Activated T-cell treated with anti-CD3 and anti-CD28 coated beads, Interleukin-2, amount 50 U/mL, for 24 hours (primary cell): ENCODE measurements around the gene TNFAIP8L2.
A peak's percentile ranks its signal among the peaks of the same experiment; 100 is the strongest.

ENCODE experiments used
- DNase-seq: peaks from one replicate; pipeline ENCODE4 v3.0.0-alpha.2; 2020
- H3K27ac Mint-ChIP-seq: 2 replicates; pipeline ENCODE4 v1.8.0; 2020; ENCODE audit warnings: mild to moderate bottlenecking, mixed read lengths
- H3K27me3 Mint-ChIP-seq: 2 replicates; pipeline ENCODE4 v1.8.0; 2020; ENCODE audit warnings: mixed read lengths
- H3K36me3 Mint-ChIP-seq: 2 replicates; pipeline ENCODE4 v1.8.0; 2020; ENCODE audit warnings: low read depth, mixed read lengths
- H3K4me1 Mint-ChIP-seq: 2 replicates; pipeline ENCODE4 v1.8.0; 2020; ENCODE audit warnings: low read depth, mixed read lengths
- H3K4me3 Mint-ChIP-seq: 2 replicates; pipeline ENCODE4 v1.8.0; 2020; ENCODE audit warnings: mild to moderate bottlenecking, moderate library complexity, mixed read lengths
- H3K9me3 Mint-ChIP-seq: 2 replicates; pipeline ENCODE4 v1.8.0; 2020; ENCODE audit warnings: mixed read lengths

Gene TNFAIP8L2

GRCh38 chr1:151137789-151138188 lies 18.7 kb upstream of the TNFAIP8L2 start:
- no peaks in the 10 kb centered on the region for H3K36me3 Mint-ChIP-seq
- no peaks in the 10 kb centered on the region for H3K4me1 Mint-ChIP-seq
- DNase-seq, result no peak
- no peak overlapping the region for H3K27ac Mint-ChIP-seq
- H3K27me3 Mint-ChIP-seq, result no peaks in the 10 kb centered on the region
- no peaks in the 10 kb centered on the region for H3K9me3 Mint-ChIP-seq
- no peak overlapping the region for H3K4me3 Mint-ChIP-seq

GRCh38 chr1:151142411-151143056 lies 13.9 kb upstream of the TNFAIP8L2 start:
- Mint-ChIP-seq H3K27me3 (peaks cover 4% of the 10 kb centered on the region), H3K27ac (no peak overlapping the region), H3K36me3 (no peaks in the 10 kb centered on the region), H3K9me3 (no peaks in the 10 kb centered on the region), H3K4me1 (peaks cover 17% of the 10 kb centered on the region), H3K4me3 (no peak overlapping the region)
- DNase-seq, result peak; percentile 13

GRCh38 chr1:151143057-151143435 lies 13.4 kb upstream of the TNFAIP8L2 start:
- Mint-ChIP-seq H3K4me3 (no peak overlapping the region), H3K36me3 (no peaks in the 10 kb centered on the region), H3K9me3 (no peaks in the 10 kb centered on the region), H3K4me1 (peaks cover 19% of the 10 kb centered on the region), H3K27me3 (peaks cover 4% of the 10 kb centered on the region), H3K27ac (no peak overlapping the region)
- DNase-seq, result peak; percentile 22

GRCh38 chr1:151143986-151144385 lies 12.5 kb upstream of the TNFAIP8L2 start:
- peak; percentile 27 for DNase-seq
- no peak overlapping the region for H3K4me3 Mint-ChIP-seq
- H3K27ac Mint-ChIP-seq, result no peak overlapping the region
- H3K36me3 Mint-ChIP-seq, result no peaks in the 10 kb centered on the region
- H3K4me1 Mint-ChIP-seq, result peaks cover 19% of the 10 kb centered on the region
- peaks cover 4% of the 10 kb centered on the region for H3K27me3 Mint-ChIP-seq
- H3K9me3 Mint-ChIP-seq, result no peaks in the 10 kb centered on the region

GRCh38 chr1:151144474-151145303 lies 11.8 kb upstream of the TNFAIP8L2 start:
- no peak overlapping the region for H3K27ac Mint-ChIP-seq
- H3K9me3 Mint-ChIP-seq, result no peaks in the 10 kb centered on the region
- DNase-seq, result no peak
- no peak overlapping the region for H3K4me3 Mint-ChIP-seq
- peaks cover 19% of the 10 kb centered on the region for H3K4me1 Mint-ChIP-seq
- H3K27me3 Mint-ChIP-seq, result peaks cover 4% of the 10 kb centered on the region
- no peaks in the 10 kb centered on the region for H3K36me3 Mint-ChIP-seq

- H3K36me3 Mint-ChIP-seq, result no peaks in the 10 kb centered on the region
- DNase-seq, result peak; percentile 63
- H3K4me3 Mint-ChIP-seq, result peak overlapping the region; percentile 83
- H3K27me3 Mint-ChIP-seq, result peaks cover 4% of the 10 kb centered on the region
- H3K4me1 Mint-ChIP-seq, result peaks cover 19% of the 10 kb centered on the region
- no peaks in the 10 kb centered on the region for H3K9me3 Mint-ChIP-seq
- no peak overlapping the region for H3K27ac Mint-ChIP-seq
Observed at GRCh38 chr1:151145304-151146071, 11.0 kb upstream of the TNFAIP8L2 start.

- H3K9me3 Mint-ChIP-seq, result no peaks in the 10 kb centered on the region
- peaks cover 4% of the 10 kb centered on the region for H3K27me3 Mint-ChIP-seq
Observed at GRCh38 chr1:151146072-151146411, 10.4 kb upstream of the TNFAIP8L2 start.

GRCh38 chr1:151146412-151147131 lies 9.9 kb upstream of the TNFAIP8L2 start, which contains the start of gene SEMA6C:
Gene SEMA6C (minus strand): TSS chr1:151146631. CDS start chr1:151142621, 4,010 bp downstream.
- Mint-ChIP-seq H3K27me3 (peaks cover 4% of the 10 kb centered on the region), H3K9me3 (no peaks in the 10 kb centered on the region), H3K4me1 (peaks cover 19% of the 10 kb centered on the region), H3K27ac (peak within 1 kb of the TSS; percentile 81), H3K36me3 (no peaks in the 10 kb centered on the region), H3K4me3 (peak within 1 kb of the TSS; percentile 83)
- DNase-seq, result peak; percentile 91

More at GRCh38 chr1:151146072-151146411, 10.4 kb upstream of the TNFAIP8L2 start:
- Mint-ChIP-seq H3K36me3 (no peaks in the 10 kb centered on the region), H3K4me1 (peaks cover 19% of the 10 kb centered on the region), H3K27ac (no peak overlapping the region), H3K4me3 (peak overlapping the region; percentile 83)
- DNase-seq, result peak; percentile 47

- Mint-ChIP-seq H3K27me3 (peaks cover 4% of the 10 kb centered on the region), H3K4me3 (peak overlapping the region; percentile 83), H3K9me3 (no peaks in the 10 kb centered on the region), H3K4me1 (peaks cover 19% of the 10 kb centered on the region), H3K36me3 (no peaks in the 10 kb centered on the region), H3K27ac (peak overlapping the region; percentile 78)
- DNase-seq, result no peak
Observed at GRCh38 chr1:151147132-151147503, 9.3 kb upstream of the TNFAIP8L2 start.

GRCh38 chr1:151147665-151148064 lies 8.8 kb upstream of the TNFAIP8L2 start:
- Mint-ChIP-seq H3K4me3 (peak overlapping the region; percentile 83), H3K27me3 (peaks cover 4% of the 10 kb centered on the region), H3K36me3 (no peaks in the 10 kb centered on the region), H3K4me1 (peaks cover 19% of the 10 kb centered on the region), H3K9me3 (no peaks in the 10 kb centered on the region), H3K27ac (no peak overlapping the region)
- DNase-seq, result no peak

- peaks cover 55% of the 10 kb centered on the region for H3K36me3 Mint-ChIP-seq
- H3K9me3 Mint-ChIP-seq, result no peaks in the 10 kb centered on the region
- H3K27me3 Mint-ChIP-seq, result no peaks in the 10 kb centered on the region
- peak; percentile 72 for DNase-seq
- H3K4me3 Mint-ChIP-seq, result peak overlapping the region; percentile 91
- H3K27ac Mint-ChIP-seq, result peak overlapping the region; percentile 97
- peaks cover 49% of the 10 kb centered on the region for H3K4me1 Mint-ChIP-seq
Observed at GRCh38 chr1:151157067-151157531, 650 bp downstream of the TNFAIP8L2 start.

GRCh38 chr1:151158326-151158725 lies 1.9 kb downstream of the TNFAIP8L2 start:
- H3K36me3 Mint-ChIP-seq, result peaks cover 58% of the 10 kb centered on the region

GRCh38 chr1:151158751-151159251 lies 2.4 kb downstream of the TNFAIP8L2 start:
- DNase-seq, result peak; percentile 52
- peaks cover 58% of the 10 kb centered on the region for H3K36me3 Mint-ChIP-seq
- H3K27me3 Mint-ChIP-seq, result no peaks in the 10 kb centered on the region
- H3K9me3 Mint-ChIP-seq, result no peaks in the 10 kb centered on the region
- H3K27ac Mint-ChIP-seq, result peak overlapping the region; percentile 97
- H3K4me3 Mint-ChIP-seq, result peak overlapping the region; percentile 91
- H3K4me1 Mint-ChIP-seq, result peaks cover 57% of the 10 kb centered on the region

More at GRCh38 chr1:151158326-151158725, 1.9 kb downstream of the TNFAIP8L2 start:
- peak; percentile 79 for DNase-seq
- Mint-ChIP-seq H3K27ac (peak overlapping the region; percentile 97), H3K4me3 (peak overlapping the region; percentile 91), H3K27me3 (no peaks in the 10 kb centered on the region), H3K9me3 (no peaks in the 10 kb centered on the region), H3K4me1 (peaks cover 57% of the 10 kb centered on the region)

- H3K4me3 Mint-ChIP-seq, result peak overlapping the region; percentile 91
Observed at GRCh38 chr1:151159373-151159772, 2.9 kb downstream of the TNFAIP8L2 start.

More at GRCh38 chr1:151159373-151159772, 2.9 kb downstream of the TNFAIP8L2 start:
- H3K27me3 Mint-ChIP-seq, result no peaks in the 10 kb centered on the region
- peaks cover 61% of the 10 kb centered on the region for H3K4me1 Mint-ChIP-seq
- no peak for DNase-seq
- H3K27ac Mint-ChIP-seq, result peak overlapping the region; percentile 97
- H3K9me3 Mint-ChIP-seq, result no peaks in the 10 kb centered on the region
- peaks cover 61% of the 10 kb centered on the region for H3K36me3 Mint-ChIP-seq
